ENCODE data around the gene HEPH. TPM values are rescaled to one million over a fixed set of nuclear protein-coding genes. Genes with fewer than 3 reads are reported as not detected.

The HEPH gene
- total RNA-seq, 2 donors from 2014 or later: 45.5 to 61.5 TPM

DNA sequence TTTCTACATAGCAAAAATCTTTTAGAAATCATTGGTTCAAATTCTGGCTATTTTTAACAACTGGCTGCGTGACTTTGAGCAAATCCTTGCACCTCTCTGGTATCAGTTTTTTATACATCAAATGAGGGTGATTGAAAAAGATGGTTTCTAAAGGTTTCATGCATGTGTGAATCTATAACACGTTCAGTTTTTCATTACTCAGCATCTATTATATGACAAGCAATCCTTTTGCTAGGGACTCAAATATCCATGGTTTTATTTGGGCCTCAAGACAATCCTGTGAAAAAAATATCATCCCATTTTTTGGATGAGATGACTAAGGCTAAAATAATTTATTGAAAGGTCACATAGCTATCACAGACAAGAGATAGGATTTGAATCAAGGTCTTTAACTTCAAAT is 884 bp downstream of the HEPH start:
- Histone ChIP-seq H3K9me3 (no peaks in the 10 kb centered on the region), H3K27me3 (no peaks in the 10 kb centered on the region), H3K27ac (peak overlapping the region in 1 of 2 donors; percentile 58), H3K4me1 (no peaks in the 10 kb centered on the region), H3K36me3 (no peaks in the 10 kb centered on the region), H3K4me3 (peak overlapping the region; percentile 40 to 41)
- TF ChIP-seq, protein P1, sequence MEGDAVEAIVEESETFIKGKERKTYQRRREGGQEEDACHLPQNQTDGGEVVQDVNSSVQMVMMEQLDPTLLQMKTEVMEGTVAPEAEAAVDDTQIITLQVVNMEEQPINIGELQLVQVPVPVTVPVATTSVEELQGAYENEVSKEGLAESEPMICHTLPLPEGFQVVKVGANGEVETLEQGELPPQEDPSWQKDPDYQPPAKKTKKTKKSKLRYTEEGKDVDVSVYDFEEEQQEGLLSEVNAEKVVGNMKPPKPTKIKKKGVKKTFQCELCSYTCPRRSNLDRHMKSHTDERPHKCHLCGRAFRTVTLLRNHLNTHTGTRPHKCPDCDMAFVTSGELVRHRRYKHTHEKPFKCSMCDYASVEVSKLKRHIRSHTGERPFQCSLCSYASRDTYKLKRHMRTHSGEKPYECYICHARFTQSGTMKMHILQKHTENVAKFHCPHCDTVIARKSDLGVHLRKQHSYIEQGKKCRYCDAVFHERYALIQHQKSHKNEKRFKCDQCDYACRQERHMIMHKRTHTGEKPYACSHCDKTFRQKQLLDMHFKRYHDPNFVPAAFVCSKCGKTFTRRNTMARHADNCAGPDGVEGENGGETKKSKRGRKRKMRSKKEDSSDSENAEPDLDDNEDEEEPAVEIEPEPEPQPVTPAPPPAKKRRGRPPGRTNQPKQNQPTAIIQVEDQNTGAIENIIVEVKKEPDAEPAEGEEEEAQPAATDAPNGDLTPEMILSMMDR (IDR thresholded peaks at IDR 0.05): no peak
- DNase-seq (ENCODE audit: low spot score): no peak

DNA sequence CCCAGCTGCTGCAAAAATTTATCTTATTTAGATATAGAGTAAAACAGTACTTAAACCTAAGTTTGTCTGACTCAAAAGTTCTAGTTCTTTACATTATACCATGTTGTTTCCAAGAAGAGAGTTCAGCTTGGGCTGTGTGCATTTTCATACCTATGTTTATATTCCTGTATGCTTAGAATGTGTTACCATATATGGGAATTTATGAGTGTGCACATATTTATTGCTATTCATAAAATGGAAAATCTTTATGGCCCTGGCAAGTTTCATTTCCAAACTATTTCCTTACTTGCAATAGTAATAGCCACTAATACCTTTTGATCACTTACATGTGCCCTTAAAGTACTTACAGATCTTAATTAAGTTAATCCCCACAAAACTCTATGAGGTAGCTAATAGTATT is 2.6 kb downstream of the HEPH start:
- TF ChIP-seq, protein P1 (IDR thresholded peaks at IDR 0.05): no peak
- H3K4me1 ChIP-seq: no peaks in the 10 kb centered on the region
- H3K9me3 ChIP-seq: no peaks in the 10 kb centered on the region
- no peaks in the 10 kb centered on the region for H3K36me3 ChIP-seq
- H3K4me3 ChIP-seq: no peak overlapping the region
- H3K27me3 ChIP-seq: no peaks in the 10 kb centered on the region
- H3K27ac ChIP-seq: no peak overlapping the region
- DNase-seq (ENCODE audit: low spot score): no peak

DNA sequence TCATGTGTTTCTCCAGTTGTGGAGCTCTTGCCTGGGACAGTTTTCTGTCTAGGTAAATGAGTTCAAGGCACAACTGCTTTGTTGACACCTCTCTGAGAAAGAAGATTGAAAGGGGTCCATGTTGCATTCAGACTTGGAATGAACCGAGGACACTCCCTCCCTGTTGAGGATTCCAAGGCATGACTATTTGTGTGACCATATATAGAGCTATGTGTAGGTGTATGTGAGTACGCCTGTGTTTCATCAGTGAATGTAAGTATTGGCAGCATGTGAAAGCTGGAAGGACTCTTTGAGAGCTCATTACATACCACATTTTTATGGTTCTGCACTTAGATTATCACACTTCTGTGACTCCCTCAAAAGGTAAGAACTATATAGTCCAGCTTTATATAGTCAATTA is 3.4 kb downstream of the HEPH start:
- Histone ChIP-seq H3K4me1 (no peaks in the 10 kb centered on the region), H3K36me3 (no peaks in the 10 kb centered on the region), H3K9me3 (no peaks in the 10 kb centered on the region), H3K27me3 (no peaks in the 10 kb centered on the region), H3K27ac (no peak overlapping the region), H3K4me3 (no peak overlapping the region)
- TF ChIP-seq, protein P1 (IDR thresholded peaks at IDR 0.05): no peak
- DNase-seq (ENCODE audit: low spot score): no peak

DNA sequence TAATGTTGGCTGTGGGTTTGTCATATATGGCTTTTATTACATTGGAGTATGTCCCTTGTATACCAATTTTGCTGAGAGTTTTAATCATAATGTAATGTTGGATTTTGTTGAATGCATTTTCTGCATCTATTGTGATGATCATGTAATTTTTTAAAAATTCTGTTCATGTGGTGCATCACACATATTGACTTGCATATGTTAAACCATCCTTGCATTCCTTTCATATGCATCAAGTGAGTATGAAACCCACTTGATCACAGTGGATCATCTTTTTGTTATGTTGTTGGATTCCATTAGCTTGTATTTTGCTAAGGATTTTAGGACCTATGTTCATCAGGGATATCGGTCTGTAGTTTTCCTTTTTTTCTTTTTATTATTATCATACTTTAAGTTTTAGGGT is 12.1 kb downstream of the HEPH start:
- Histone ChIP-seq H3K36me3 (peaks cover 6% of the 10 kb centered on the region), H3K27ac (no peak overlapping the region), H3K4me1 (no peaks in the 10 kb centered on the region), H3K9me3 (peaks cover 4 to 53% of the 10 kb centered on the region in 2 donors), H3K4me3 (no peak overlapping the region), H3K27me3 (no peaks in the 10 kb centered on the region)
- TF ChIP-seq, protein P1 (IDR thresholded peaks at IDR 0.05): no peak
- DNase-seq (ENCODE audit: low spot score): no peak

DNA sequence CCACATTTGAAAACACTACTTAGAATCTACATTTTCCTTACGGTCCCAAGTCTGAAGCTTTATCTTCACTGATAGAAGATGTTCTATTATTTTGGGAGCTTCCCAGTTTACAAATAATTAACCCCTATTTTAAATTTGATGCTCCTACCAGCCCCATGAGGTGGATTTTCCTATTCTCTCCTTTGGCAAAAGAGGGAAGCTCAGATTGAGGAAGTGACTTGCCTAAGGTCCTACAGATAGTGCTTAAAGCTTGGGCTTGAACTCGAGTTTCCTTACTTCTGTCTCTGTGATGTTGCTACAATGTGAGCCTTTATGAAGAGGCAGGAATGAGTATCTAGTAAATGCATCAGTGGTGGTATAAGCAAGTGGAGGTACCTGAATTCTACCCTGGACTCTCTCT is 27.5 kb downstream of the HEPH start:
- Histone ChIP-seq H3K4me3 (no peak overlapping the region), H3K4me1 (no peaks in the 10 kb centered on the region), H3K9me3 (no peaks in the 10 kb centered on the region), H3K36me3 (peaks cover 16% of the 10 kb centered on the region), H3K27ac (no peak overlapping the region), H3K27me3 (no peaks in the 10 kb centered on the region)
- TF ChIP-seq, protein P1 (IDR thresholded peaks at IDR 0.05): no peak
- DNase-seq (ENCODE audit: low spot score): no peak

DNA sequence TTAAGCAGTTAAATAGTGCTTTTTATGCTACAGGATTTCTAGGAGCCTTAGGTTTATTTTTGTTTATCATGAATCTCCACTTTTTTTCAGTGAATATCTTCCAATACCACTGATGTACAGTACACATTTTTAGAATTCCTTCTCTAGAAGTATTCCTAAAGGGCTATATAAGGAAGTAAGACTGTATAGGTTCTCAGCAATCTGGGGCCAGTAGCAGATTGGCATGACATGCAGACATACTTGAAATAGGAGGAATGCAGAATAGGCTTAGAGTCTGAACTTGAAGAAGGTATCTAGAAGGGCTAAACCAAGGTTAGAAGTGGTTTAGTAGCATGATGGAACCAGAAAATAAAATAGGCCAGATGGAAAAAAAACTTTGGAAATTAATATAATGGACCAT is 29.8 kb downstream of the HEPH start:
- H3K27ac ChIP-seq: no peak overlapping the region
- no peaks in the 10 kb centered on the region for H3K9me3 ChIP-seq
- TF ChIP-seq, protein P1 (IDR thresholded peaks at IDR 0.05): no peak
- no peak overlapping the region for H3K4me3 ChIP-seq
- no peak for DNase-seq (ENCODE audit: low spot score)
- peaks cover 11% of the 10 kb centered on the region for H3K36me3 ChIP-seq
- no peaks in the 10 kb centered on the region for H3K4me1 ChIP-seq
- no peaks in the 10 kb centered on the region for H3K27me3 ChIP-seq
